Endothelial cell of umbilical vein (primary cell): ENCODE measurements around the gene SUPT20HL1. TPM values are rescaled to one million over a fixed set of nuclear protein-coding genes. Genes with fewer than 3 reads are reported as not detected.

ENCODE experiments used
- BruUV-seq: library from RNA; stranded (reverse); fragments of 400-500 nt; replicated peaks from 2 replicates; lab custom pipeline; 2021; lab: Mats Ljungman, UMichigan
- CTCF ChIA-PET: fragments of 300-600, 350-600 bp; sonication (Branson Sonifier 250); formaldehyde crosslinking; loops from one replicate; lab custom pipeline; 2021; ENCODE audit warnings: antibody characterized with exemption, inconsistent platforms; lab: Charles Lee
- POLR2A ChIA-PET: fragments of 300-600, 350-600 bp; sonication (Branson Sonifier 250); formaldehyde crosslinking; loops from one replicate; lab custom pipeline; 2021; ENCODE audit warnings: antibody characterized with exemption, inconsistent platforms; lab: Charles Lee
- DNase-seq: peaks from one replicate; pipeline ENCODE4 v3.0.0-alpha.2; 2011; ENCODE audit warnings: low read depth, low spot score
- FAIRE-seq: peaks from 2 replicates; lab custom pipeline; 2011; peaks lifted over from hg19 to GRCh38; lab: Jason Lieb, UNC
- H2AFZ ChIP-seq: 2 replicates; pipeline ENCODE4 v1.6.0; 2012; ENCODE audit warnings: low read depth, low read length, control low read depth, inconsistent platforms
- H3K27ac ChIP-seq: 2 replicates; pipeline ENCODE4 v1.5.1; 2011; ENCODE audit warnings: low read depth, mild to moderate bottlenecking, control low read depth, low read length, moderate library complexity; ENCODE audit not compliant: insufficient read depth
- H3K27me3 ChIP-seq, 2 experiments: 2 replicates each; pipeline versions ENCODE4 v1.6.0 to v1.6.1; 2011; ENCODE audit warnings: low read length in 2 of 2, mixed read lengths in 1 of 2; ENCODE audit not compliant: control insufficient read depth in 2 of 2, insufficient read depth in 2 of 2
- H3K36me3 ChIP-seq, 2 experiments: 2 replicates in 1 of 2; 3 replicates in 1 of 2; pipeline ENCODE4 v1.5.1; 2011; ENCODE audit warnings: low read length in 2 of 2, mild to moderate bottlenecking in 1 of 2, moderate library complexity in 1 of 2; ENCODE audit not compliant: control insufficient read depth in 2 of 2, insufficient read depth in 2 of 2; ENCODE audit errors: extremely low read depth in 1 of 2
- H3K4me1 ChIP-seq: 3 replicates; pipeline ENCODE4 v1.5.1; 2011; ENCODE audit warnings: mild to moderate bottlenecking, low read length; ENCODE audit not compliant: control insufficient read depth, insufficient read depth; ENCODE audit errors: extremely low read depth
- H3K4me2 ChIP-seq: 2 replicates; pipeline ENCODE4 v1.6.1; 2011; ENCODE audit warnings: low read length, control low read depth, mixed read lengths; ENCODE audit not compliant: insufficient read depth
- H3K4me3 ChIP-seq, 3 experiments: fragments of 200-600 bp in 1 of 3; sonication (generic), shearing (Covaris generic) in 1 of 3; replicated peaks in 1 of 3; 2 replicates each; pipeline ENCODE4 v1.5.1; 2011 to 2016; ENCODE audit warnings: control low read depth in 3 of 3, low read length in 3 of 3, mild to moderate bottlenecking in 2 of 3, inconsistent platforms in 1 of 3, low read depth in 1 of 3, moderate library complexity in 1 of 3; ENCODE audit not compliant: insufficient read depth in 1 of 3
- H3K79me2 ChIP-seq: 2 replicates; pipeline ENCODE4 v1.6.0; 2012; ENCODE audit warnings: low read length, inconsistent platforms; ENCODE audit not compliant: control insufficient read depth, insufficient read depth
- H3K9ac ChIP-seq: replicated peaks from 2 replicates; pipeline ENCODE3; 2011; ENCODE audit warnings: low read length, control low read depth; ENCODE audit not compliant: insufficient read depth; ENCODE audit errors: extremely low read depth
- H3K9me1 ChIP-seq: replicated peaks from 3 replicates; pipeline ENCODE4 v1.6.0; 2011; ENCODE audit warnings: mild to moderate bottlenecking, low read length; ENCODE audit not compliant: control insufficient read depth, insufficient read depth; ENCODE audit errors: extremely low read depth
- H3K9me3 ChIP-seq: replicated peaks from 2 replicates; pipeline ENCODE4 v1.5.1; 2012; ENCODE audit warnings: low read length, inconsistent platforms; ENCODE audit not compliant: control insufficient read depth, insufficient read depth
- H4K20me1 ChIP-seq: replicated peaks from 2 replicates; pipeline ENCODE3; 2011; ENCODE audit warnings: mild to moderate bottlenecking, low read length; ENCODE audit not compliant: control insufficient read depth, insufficient read depth; ENCODE audit errors: extremely low read depth
- EZH2 ChIP-seq: IDR thresholded peaks from 2 replicates; pipeline ENCODE4 v1.6.1; 2012; ENCODE audit warnings: borderline replicate concordance, low read depth, mild to moderate bottlenecking, moderate library complexity, low read length, inconsistent platforms; ENCODE audit not compliant: severe bottlenecking
- FOS ChIP-seq: IDR thresholded peaks from 2 replicates; pipeline ENCODE4 v1.6.1; 2011; ENCODE audit warnings: mild to moderate bottlenecking, low read length, moderate library complexity, borderline replicate concordance; ENCODE audit not compliant: insufficient read depth
- GATA2 ChIP-seq: IDR thresholded peaks from 2 replicates; pipeline ENCODE4 v1.7.0; 2011; ENCODE audit warnings: low read depth, mild to moderate bottlenecking, moderate library complexity, mixed read lengths, low read length; ENCODE audit not compliant: insufficient read length, insufficient read depth
- JUN ChIP-seq: IDR thresholded peaks from 2 replicates; pipeline ENCODE4 v1.6.1; 2011; ENCODE audit warnings: borderline replicate concordance, low read depth; ENCODE audit not compliant: insufficient read length, insufficient read depth
- MYC ChIP-seq: IDR thresholded peaks from one replicate; pipeline ENCODE4 v1.6.1; 2011; ENCODE audit warnings: mild to moderate bottlenecking, low read depth, low read length
- POLR2A ChIP-seq: IDR thresholded peaks from 2 replicates; pipeline ENCODE4 v1.6.1; 2012; ENCODE audit warnings: low read depth, mild to moderate bottlenecking, control low read depth, low read length
- POLR2AphosphoS5 ChIP-seq: IDR thresholded peaks from 2 replicates; pipeline ENCODE4 v1.6.1; 2012; ENCODE audit warnings: low read depth, mild to moderate bottlenecking, control low read depth, low read length, moderate library complexity; ENCODE audit not compliant: insufficient read depth
- dilution Hi-C: fragments of 300-500 bp; cut with MboI; formaldehyde crosslinking; loops from one replicate; pipeline ENCODE4 v1.15.0; 2019; ENCODE audit warnings: low sequenced_read_pairs; ENCODE audit not compliant: extremely low pct_ligation_motif_present
- intact Hi-C: fragments of 100-400 bp; cut with micrococcal nuclease; formaldehyde crosslinking; loops from one replicate; pipeline ENCODE4 v1.10.0; 2022
- polyA plus RNA-seq, 4 experiments: library from polyadenylated mRNA; depleted of rRNA in 3 of 4; stranded (reverse) in 3 of 4; unstranded in 1 of 4; fragments of >200 nt; gene quantifications; 2 replicates each; pipeline versions ENCODE4 v1.2.1 to v1.2.3, GENCODE V29; 2011 to 2012; ENCODE audit warnings: missing spikeins in 1 of 4
- total RNA-seq: library from RNA; stranded (reverse); gene quantifications from 2 replicates; pipeline ENCODE4 v1.2.3, GENCODE V29; 2021
- TF ChIP-seq, protein P1 (sequence below), 2 donors: IDR thresholded peaks; 1 replicate in 1 of 2; 2 replicates in 1 of 2; pipeline ENCODE4 v1.5.1; 2011; ENCODE audit warnings: low read length in 2 of 2, mild to moderate bottlenecking in 2 of 2, moderate library complexity in 2 of 2, control low read depth in 1 of 2, inconsistent platforms in 1 of 2, low read depth in 1 of 2; ENCODE audit not compliant: insufficient read depth in 1 of 2; ENCODE audit errors: extremely low read depth in 1 of 2
- TF ChIP-seq, protein P2 (sequence below): IDR thresholded peaks from 2 replicates; pipeline ENCODE4 v1.6.1; 2011; ENCODE audit not compliant: insufficient read depth, insufficient read length

SUPT20HL1 gene
- total and polyA plus RNA-seq, 2 donors (not counting 3 experiments of a cell fraction or from before 2014, with no cell fraction given), result not detected

DNA sequence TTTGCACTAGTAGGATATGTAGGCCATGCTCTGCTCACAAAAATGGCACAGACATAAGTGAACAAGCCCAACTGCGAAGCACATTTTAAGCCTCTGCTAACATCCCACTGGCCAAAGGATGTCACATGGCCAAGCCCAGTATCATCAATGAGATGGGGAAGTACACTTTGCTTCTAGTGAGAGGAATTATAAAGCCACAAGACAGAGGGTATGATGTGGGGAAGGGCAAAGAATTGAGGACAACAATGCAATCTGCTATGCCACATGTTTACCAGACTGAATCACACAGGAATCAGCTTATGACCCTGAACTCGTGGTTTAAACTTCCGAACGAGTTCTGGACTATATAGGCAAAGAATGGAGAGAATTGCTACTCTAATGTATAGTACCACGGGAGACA is 39.1 kb downstream of the SUPT20HL1 start:
- Histone ChIP-seq H3K27me3 (no peaks in the 10 kb centered on the region), H3K9ac (no peak overlapping the region), H3K36me3 (no peaks in the 10 kb centered on the region), H3K9me1 (no peaks in the 10 kb centered on the region), H4K20me1 (no peaks in the 10 kb centered on the region), H3K4me2 (no peak overlapping the region), H3K4me3 (no peak overlapping the region), H3K9me3 (no peaks in the 10 kb centered on the region), H3K4me1 (no peaks in the 10 kb centered on the region), H3K79me2 (no peaks in the 10 kb centered on the region), H3K27ac (no peak overlapping the region), H2AFZ (no peak overlapping the region)
- TF ChIP-seq MYC (no peak), GATA2 (no peak), EZH2 (no peak), FOS (no peak), POLR2A (no peak), POLR2AphosphoS5 (no peak), JUN (no peak)
- TF ChIP-seq, protein P1, sequence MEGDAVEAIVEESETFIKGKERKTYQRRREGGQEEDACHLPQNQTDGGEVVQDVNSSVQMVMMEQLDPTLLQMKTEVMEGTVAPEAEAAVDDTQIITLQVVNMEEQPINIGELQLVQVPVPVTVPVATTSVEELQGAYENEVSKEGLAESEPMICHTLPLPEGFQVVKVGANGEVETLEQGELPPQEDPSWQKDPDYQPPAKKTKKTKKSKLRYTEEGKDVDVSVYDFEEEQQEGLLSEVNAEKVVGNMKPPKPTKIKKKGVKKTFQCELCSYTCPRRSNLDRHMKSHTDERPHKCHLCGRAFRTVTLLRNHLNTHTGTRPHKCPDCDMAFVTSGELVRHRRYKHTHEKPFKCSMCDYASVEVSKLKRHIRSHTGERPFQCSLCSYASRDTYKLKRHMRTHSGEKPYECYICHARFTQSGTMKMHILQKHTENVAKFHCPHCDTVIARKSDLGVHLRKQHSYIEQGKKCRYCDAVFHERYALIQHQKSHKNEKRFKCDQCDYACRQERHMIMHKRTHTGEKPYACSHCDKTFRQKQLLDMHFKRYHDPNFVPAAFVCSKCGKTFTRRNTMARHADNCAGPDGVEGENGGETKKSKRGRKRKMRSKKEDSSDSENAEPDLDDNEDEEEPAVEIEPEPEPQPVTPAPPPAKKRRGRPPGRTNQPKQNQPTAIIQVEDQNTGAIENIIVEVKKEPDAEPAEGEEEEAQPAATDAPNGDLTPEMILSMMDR (IDR thresholded peaks at IDR 0.05; ENCODE audit: extremely low read depth in 1 of 2, insufficient read depth in 1 of 2, low read depth in 1 of 2, low read length in 2 of 2), result no peak
- TF ChIP-seq, protein P2, sequence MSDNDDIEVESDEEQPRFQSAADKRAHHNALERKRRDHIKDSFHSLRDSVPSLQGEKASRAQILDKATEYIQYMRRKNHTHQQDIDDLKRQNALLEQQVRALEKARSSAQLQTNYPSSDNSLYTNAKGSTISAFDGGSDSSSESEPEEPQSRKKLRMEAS, result no peak
- CTCF ChIA-PET, result interaction anchor here (0.9 kb wide), 1 partner anchor 90 kb away, joined by 3 read pairs; no protein-coding TSS in a partner anchor
- FAIRE-seq (no peak), DNase-seq (peak; percentile 1)
- POLR2A ChIA-PET, result no interaction called here
- intact Hi-C loops, result loop anchor here (10.0 kb wide), 1 partner anchor 245 kb away; the partner anchor contains the start of gene PCYT1B
- BruUV-seq, result no TSS peak
- dilution Hi-C loops, result no loop called here
